ENCODE results near the gene CD58. TPM values are rescaled to one million over a fixed set of nuclear protein-coding genes. Genes with fewer than 3 reads are reported as not detected.

CD58 gene
- total and polyA plus RNA-seq, 2 of the 4 experiments (the other 2 are of a cell fraction) = 5.4 to 5.7 TPM

DNA sequence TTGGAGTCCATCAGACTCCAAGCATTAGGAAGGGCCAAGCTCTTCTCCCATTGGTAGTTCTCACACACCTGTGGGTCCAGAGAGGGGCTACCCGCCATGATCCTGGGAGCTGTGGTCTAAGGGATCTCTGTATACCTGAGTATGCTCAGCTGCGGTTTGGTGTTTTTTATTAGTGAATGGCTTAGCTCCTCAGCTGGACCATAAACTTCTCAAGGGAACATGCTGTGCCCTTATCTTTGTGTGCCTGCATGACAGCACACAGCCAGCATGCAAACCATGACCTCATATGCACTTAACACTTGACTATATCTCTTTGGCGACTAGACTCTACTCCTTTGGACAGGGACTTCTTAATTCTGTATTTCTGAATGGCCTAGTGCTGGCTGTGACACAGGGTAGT, 94.5 kb downstream of the CD58 start:
- ATAC-seq (ENCODE audit: low read depth) = no peak
- H4K91ac ChIP-seq (ENCODE audit: insufficient read depth, low read depth, low read length) = no peak overlapping the region
- no peak for DNase-seq

More for the DNA sequence above, 94.5 kb downstream of the CD58 start:
- no peak overlapping the region for H2AK5ac ChIP-seq (ENCODE audit: low read depth, low read length)
- no peak overlapping the region for H2BK15ac ChIP-seq (ENCODE audit: low read depth, low read length)
- WGBS, 2 experiments (ENCODE audit: extremely low coverage in 2 of 2, insufficient read length in 1 of 2) = no CpG with 5 or more reads among the region's 3 CpGs
- ChIA-PET CTCF (interaction anchor here (0.8 to 2.2 kb wide), 2 partner anchors 9 to 338 kb away, joined by 3 to 10 read pairs; no protein-coding TSS in a partner anchor), POLR2A (ENCODE audit: unreplicated experiment) (no interaction called here)
- no peaks in the 10 kb centered on the region for H3K9me3 ChIP-seq (ENCODE audit: control insufficient read depth, insufficient read depth, low read length)
- H3K18ac ChIP-seq (ENCODE audit: low read depth, low read length) = no peak overlapping the region
- dilution Hi-C loops (cut with HindIII; ENCODE audit: low sequenced_read_pairs, unreplicated experiment) = no loop called here
- BruUV-seq (replicated peaks) = no TSS peak
- in situ Hi-C loops (cut with MboI; ENCODE audit: low sequenced_read_pairs) = no loop called here
- no peak overlapping the region for H2BK120ac ChIP-seq (ENCODE audit: low read depth, low read length)
- H3K4me2 ChIP-seq (ENCODE audit: low read depth, low read length) = no peak overlapping the region
- H2AK9ac ChIP-seq (replicated peaks; ENCODE audit: low read depth, low read length, poor library complexity) = no peak overlapping the region
- TF ChIP-seq MAFK (IDR thresholded peaks at IDR 0.05; ENCODE audit: low read depth, low read length) (no peak), MAZ (IDR thresholded peaks at IDR 0.05; ENCODE audit: borderline replicate concordance, low read depth, low read length) (no peak), POLR2A (IDR thresholded peaks at IDR 0.05; ENCODE audit: low read depth, low read length) (no peak), NFE2L2 (IDR thresholded peaks at IDR 0.05; ENCODE audit: low read depth, low read length) (no peak), CEBPB (IDR thresholded peaks at IDR 0.05; ENCODE audit: low read depth, low read length) (no peak), FOS (IDR thresholded peaks at IDR 0.05; ENCODE audit: low read depth, low read length) (no peak), RFX5 (IDR thresholded peaks at IDR 0.05; ENCODE audit: low read depth, low read length) (no peak), RCOR1 (IDR thresholded peaks at IDR 0.05; ENCODE audit: insufficient replicate concordance, low read length) (no peak), BHLHE40 (IDR thresholded peaks at IDR 0.05; ENCODE audit: low read depth, low read length) (no peak)
- TF ChIP-seq, protein P1, sequence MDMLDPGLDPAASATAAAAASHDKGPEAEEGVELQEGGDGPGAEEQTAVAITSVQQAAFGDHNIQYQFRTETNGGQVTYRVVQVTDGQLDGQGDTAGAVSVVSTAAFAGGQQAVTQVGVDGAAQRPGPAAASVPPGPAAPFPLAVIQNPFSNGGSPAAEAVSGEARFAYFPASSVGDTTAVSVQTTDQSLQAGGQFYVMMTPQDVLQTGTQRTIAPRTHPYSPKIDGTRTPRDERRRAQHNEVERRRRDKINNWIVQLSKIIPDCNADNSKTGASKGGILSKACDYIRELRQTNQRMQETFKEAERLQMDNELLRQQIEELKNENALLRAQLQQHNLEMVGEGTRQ (IDR thresholded peaks at IDR 0.05; ENCODE audit: low read depth, low read length) = no peak
- TF ChIP-seq, protein P2, sequence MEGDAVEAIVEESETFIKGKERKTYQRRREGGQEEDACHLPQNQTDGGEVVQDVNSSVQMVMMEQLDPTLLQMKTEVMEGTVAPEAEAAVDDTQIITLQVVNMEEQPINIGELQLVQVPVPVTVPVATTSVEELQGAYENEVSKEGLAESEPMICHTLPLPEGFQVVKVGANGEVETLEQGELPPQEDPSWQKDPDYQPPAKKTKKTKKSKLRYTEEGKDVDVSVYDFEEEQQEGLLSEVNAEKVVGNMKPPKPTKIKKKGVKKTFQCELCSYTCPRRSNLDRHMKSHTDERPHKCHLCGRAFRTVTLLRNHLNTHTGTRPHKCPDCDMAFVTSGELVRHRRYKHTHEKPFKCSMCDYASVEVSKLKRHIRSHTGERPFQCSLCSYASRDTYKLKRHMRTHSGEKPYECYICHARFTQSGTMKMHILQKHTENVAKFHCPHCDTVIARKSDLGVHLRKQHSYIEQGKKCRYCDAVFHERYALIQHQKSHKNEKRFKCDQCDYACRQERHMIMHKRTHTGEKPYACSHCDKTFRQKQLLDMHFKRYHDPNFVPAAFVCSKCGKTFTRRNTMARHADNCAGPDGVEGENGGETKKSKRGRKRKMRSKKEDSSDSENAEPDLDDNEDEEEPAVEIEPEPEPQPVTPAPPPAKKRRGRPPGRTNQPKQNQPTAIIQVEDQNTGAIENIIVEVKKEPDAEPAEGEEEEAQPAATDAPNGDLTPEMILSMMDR (conservative IDR thresholded peaks at IDR 0.05; ENCODE audit: low read depth, low read length) = no peak
- H3K4me1 ChIP-seq (ENCODE audit: control insufficient read depth, insufficient read depth, low read length) = no peaks in the 10 kb centered on the region; the same call in 1 of the 2 replicates
- peaks cover 22% of the 10 kb centered on the region for H3K27me3 ChIP-seq (ENCODE audit: control insufficient read depth, insufficient read depth, low read length)
- H3K9ac ChIP-seq (ENCODE audit: low read depth, low read length) = no peak overlapping the region
- intact Hi-C loops (cut with micrococcal nuclease) = no loop called here
- H3K36me3 ChIP-seq (ENCODE audit: control insufficient read depth, insufficient read depth, low read length) = no peaks in the 10 kb centered on the region
- H2AFZ ChIP-seq (replicated peaks; ENCODE audit: low read length, poor library complexity) = no peak overlapping the region
- no peaks in the 10 kb centered on the region for H3K79me1 ChIP-seq (ENCODE audit: low read depth in 1 of 2, low read length in 2 of 2)
- no peak overlapping the region for H2BK5ac ChIP-seq (ENCODE audit: low read depth, low read length, poor library complexity, severe bottlenecking)
- no peaks in the 10 kb centered on the region for H4K20me1 ChIP-seq (ENCODE audit: insufficient read depth, low read length)
- no peak overlapping the region for H3K4ac ChIP-seq (ENCODE audit: low read depth, low read length)
- no peak overlapping the region for H3K56ac ChIP-seq (ENCODE audit: extremely low read depth, insufficient read depth, low read length)
- no peak overlapping the region for H3K4me3 ChIP-seq (ENCODE audit: insufficient read depth, low read depth, low read length)
- H3K14ac ChIP-seq (replicated peaks; ENCODE audit: low read depth, low read length) = no peak overlapping the region
- H3K9me1 ChIP-seq (ENCODE audit: insufficient read depth, low read length) = no peaks in the 10 kb centered on the region
- H3K27ac ChIP-seq (ENCODE audit: insufficient read depth, low read length) = no peak overlapping the region
- no peak overlapping the region for H3K23ac ChIP-seq (ENCODE audit: low read depth, low read length)
- H4K8ac ChIP-seq (ENCODE audit: low read depth in 2 of 2, low read length in 2 of 2) = no peak overlapping the region
- no peak overlapping the region for H4K5ac ChIP-seq (ENCODE audit: low read depth, low read length)
- no peak overlapping the region for H2BK20ac ChIP-seq (ENCODE audit: low read depth, low read length)
